ENCODE data around the gene NTM. TPM values are rescaled to one million over a fixed set of nuclear protein-coding genes. Genes with fewer than 3 reads are reported as not detected.
"Not testable (repeated sequence)": the region's sequence is repeated elsewhere in the genome, so short reads cannot be mapped to it uniquely, and the experiment has no call there.

NTM gene
- total RNA-seq = not detected

DNA sequence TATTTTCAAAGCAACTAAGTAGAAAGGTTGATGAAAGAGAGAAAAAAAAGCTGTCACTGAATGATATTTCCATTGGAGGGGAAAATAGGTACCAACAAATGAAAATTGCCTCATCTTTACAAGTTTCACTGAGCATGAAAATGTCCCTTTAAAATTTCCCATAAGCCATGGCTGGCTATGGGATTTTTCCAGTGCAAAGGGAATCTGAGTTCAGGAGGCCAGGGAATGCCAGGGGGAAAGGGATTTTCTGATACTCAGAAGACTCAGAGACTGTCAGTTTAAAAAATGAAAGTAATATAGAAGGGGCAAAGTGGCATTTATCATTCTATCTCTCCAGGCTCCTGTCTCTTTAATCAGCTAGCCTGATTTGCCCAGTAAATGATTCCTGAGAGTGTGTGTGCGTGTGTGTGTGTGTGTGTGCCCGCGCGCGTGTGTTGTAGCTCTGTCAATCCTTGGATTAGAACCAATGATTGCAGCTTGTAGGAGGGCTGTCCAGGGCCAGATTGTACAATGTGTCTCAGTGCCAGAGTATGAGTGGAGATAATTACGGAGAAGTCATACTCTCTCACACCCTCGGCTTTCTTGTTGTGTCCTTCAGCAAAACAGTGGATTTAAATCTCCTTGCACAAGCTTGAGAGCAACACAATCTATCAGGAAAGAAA, at the start of gene NTM:
Gene NTM, plus strand, starts transcription at position 526 of the 662 bp plus-strand sequence.
- ATAC-seq = no peak
- Mint-ChIP-seq H3K4me1 (ENCODE audit: low read depth) (no peaks in the 10 kb centered on the region), H3K27me3 (ENCODE audit: low read depth) (peaks cover 2% of the 10 kb centered on the region), H3K9me3 (peaks cover 3% of the 10 kb centered on the region), H3K4me3 (no peak within 1 kb of the TSS), H3K36me3 (ENCODE audit: insufficient read depth) (no peaks in the 10 kb centered on the region)
- DNase-seq = no peak

DNA sequence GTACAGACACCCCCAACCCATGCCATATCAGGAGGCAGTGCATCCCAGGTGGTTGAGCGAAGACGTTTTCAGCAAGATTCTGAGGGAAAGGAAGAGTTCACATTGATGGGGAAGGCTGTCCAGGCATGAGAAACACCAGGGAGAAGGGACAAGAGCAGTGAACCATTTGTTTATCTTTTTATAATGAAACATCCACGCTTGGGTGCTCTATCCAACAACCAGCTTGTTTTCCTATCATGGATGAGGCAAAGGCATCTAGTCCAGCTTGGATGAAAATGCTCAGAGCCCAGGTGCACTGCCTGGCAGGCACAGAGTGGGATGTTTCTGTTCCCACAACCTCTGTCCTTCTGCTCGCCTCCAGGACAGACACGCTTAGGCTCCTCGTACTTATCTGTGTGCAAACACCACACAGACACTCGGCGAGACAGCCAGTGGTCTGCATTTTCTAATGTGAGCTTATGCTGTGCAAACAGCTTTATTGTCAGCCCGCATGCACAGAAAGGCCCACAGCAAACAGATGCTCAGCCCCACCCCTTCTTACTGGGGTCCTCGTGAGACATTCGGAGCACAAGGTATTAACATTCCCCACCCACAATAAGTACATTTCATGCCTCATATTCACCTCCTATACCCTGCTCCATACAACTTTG, 45.4 kb upstream of the NTM start:
- Mint-ChIP-seq H3K4me3 (no peak overlapping the region), H3K36me3 (ENCODE audit: insufficient read depth) (no peaks in the 10 kb centered on the region), H3K27me3 (ENCODE audit: low read depth) (no peaks in the 10 kb centered on the region), H3K4me1 (ENCODE audit: low read depth) (no peaks in the 10 kb centered on the region), H3K9me3 (no peaks in the 10 kb centered on the region)
- no peak for ATAC-seq
- no peak for DNase-seq

DNA sequence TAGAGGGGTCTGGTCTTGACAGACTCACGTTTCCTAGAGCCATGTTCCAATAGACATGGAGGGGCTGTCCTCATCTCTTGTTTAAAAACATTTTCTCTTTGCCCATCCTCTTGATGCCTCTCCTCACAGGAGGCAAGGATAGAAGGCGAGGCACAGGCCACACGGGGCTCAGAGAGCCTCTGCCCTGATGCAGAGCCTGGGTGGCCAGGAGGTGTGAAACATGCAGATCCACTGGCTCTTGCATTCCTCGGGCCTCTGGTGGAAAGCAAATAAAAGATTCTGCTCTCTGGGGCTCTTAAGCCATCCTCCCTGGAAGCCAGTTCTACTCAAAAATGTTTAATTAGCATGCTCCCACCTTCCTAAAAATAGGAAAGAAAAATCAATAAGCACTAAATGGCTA, 43.6 kb upstream of the NTM start:
- H3K36me3 Mint-ChIP-seq (ENCODE audit: insufficient read depth) = no peaks in the 10 kb centered on the region
- no peaks in the 10 kb centered on the region for H3K9me3 Mint-ChIP-seq
- ATAC-seq (no peak), DNase-seq (no peak)
- H3K4me3 Mint-ChIP-seq = no peak overlapping the region
- no peaks in the 10 kb centered on the region for H3K27me3 Mint-ChIP-seq (ENCODE audit: low read depth)
- H3K4me1 Mint-ChIP-seq (ENCODE audit: low read depth) = no peaks in the 10 kb centered on the region

DNA sequence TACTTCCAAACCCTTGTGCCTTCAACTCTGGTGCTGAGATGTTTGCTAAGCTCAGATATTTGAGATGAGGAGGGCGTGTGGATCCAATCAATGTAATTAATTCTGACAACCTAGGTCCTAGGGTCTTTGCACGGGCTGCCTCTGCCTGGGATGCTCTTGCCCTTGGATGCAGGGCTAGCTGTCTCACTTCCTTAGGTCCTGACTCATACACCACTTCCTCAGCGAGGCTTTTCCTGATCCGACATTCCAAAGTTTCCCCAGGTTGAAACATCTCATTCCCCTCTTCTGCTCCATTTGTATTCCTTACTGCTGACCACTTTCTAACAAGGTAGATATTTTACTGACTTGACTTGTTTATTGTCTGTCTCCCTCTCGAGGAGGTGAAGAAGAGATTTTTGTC, 43.0 kb upstream of the NTM start:
- H3K4me3 Mint-ChIP-seq = no peak overlapping the region
- no peaks in the 10 kb centered on the region for H3K4me1 Mint-ChIP-seq (ENCODE audit: low read depth)

DNA sequence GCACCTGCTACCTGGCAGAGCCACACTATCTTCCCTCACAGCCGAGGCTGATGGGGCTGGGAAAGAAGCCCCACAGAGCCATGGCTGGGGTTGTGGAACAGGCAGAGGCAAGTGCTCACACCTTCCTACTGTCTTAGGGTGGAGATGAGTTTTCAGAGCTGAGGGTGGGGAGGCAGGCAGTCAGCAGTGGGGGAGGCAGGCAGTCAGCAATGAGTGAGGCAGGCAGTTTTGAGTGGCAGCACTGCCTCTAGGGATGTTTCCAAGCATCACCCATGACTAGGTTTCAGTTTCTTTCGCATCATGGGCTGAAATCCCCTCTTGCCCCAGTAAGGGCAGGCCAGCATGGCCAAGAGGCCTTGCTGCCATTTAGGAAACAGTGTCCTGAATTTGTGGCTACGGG, 41.6 kb upstream of the NTM start:
- ATAC-seq (no peak), DNase-seq (no peak)
- no peaks in the 10 kb centered on the region for H3K27me3 Mint-ChIP-seq (ENCODE audit: low read depth)
- H3K36me3 Mint-ChIP-seq (ENCODE audit: insufficient read depth) = no peaks in the 10 kb centered on the region
- H3K4me3 Mint-ChIP-seq = no peak overlapping the region
- H3K9me3 Mint-ChIP-seq = no peaks in the 10 kb centered on the region
- H3K4me1 Mint-ChIP-seq (ENCODE audit: low read depth) = no peaks in the 10 kb centered on the region

More for the DNA sequence above, 43.0 kb upstream of the NTM start:
- Mint-ChIP-seq H3K9me3 (no peaks in the 10 kb centered on the region), H3K36me3 (ENCODE audit: insufficient read depth) (no peaks in the 10 kb centered on the region), H3K27me3 (ENCODE audit: low read depth) (no peaks in the 10 kb centered on the region)
- DNase-seq = no peak
- ATAC-seq = no peak

DNA sequence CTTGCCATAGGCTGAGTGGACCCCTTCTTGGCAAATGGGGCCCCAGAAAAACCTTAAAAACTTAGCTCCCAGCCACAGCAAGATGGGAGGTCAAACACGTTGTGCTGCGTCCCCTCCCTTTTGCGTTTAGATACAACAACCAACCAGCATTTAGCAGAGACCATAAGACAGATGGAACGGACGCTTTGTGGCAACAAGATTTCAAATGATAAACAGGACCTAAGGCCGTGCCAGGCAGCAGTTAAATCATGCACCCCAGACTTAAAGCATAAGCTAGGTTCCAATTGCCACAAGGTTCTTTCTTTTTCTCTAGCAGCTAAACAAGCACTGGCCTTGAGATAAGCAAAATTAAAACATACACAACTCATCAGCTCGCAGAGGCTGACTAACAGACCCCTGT, 39.4 kb upstream of the NTM start:
- Mint-ChIP-seq H3K4me1 (ENCODE audit: low read depth) (no peaks in the 10 kb centered on the region), H3K4me3 (no peak overlapping the region), H3K27me3 (ENCODE audit: low read depth) (no peaks in the 10 kb centered on the region), H3K36me3 (ENCODE audit: insufficient read depth) (no peaks in the 10 kb centered on the region), H3K9me3 (no peaks in the 10 kb centered on the region)
- no peak for DNase-seq
- ATAC-seq = no peak

DNA sequence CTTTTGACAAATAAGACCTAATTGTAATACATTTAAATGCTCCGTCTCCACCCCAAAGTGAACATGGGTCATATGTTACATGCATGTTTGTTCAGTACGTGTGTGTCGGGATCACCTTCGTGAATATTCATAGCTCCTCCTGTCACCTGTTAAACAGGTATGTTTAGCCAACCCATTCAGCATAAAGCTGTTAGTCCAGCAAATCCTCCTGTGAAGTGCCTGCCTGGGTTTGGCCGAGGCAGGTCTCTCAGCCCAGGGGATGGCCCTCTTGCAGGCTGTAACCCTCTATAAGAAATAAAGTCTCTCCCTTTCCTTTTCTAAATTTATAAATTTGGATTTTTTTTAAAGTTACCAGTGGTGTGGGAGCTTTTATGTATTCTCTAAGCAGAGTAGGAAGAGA, 38.9 kb upstream of the NTM start:
- DNase-seq (no peak), ATAC-seq (no peak)
- Mint-ChIP-seq H3K9me3 (no peaks in the 10 kb centered on the region), H3K36me3 (ENCODE audit: insufficient read depth) (no peaks in the 10 kb centered on the region), H3K4me1 (ENCODE audit: low read depth) (no peaks in the 10 kb centered on the region), H3K27me3 (ENCODE audit: low read depth) (no peaks in the 10 kb centered on the region), H3K4me3 (no peak overlapping the region)

DNA sequence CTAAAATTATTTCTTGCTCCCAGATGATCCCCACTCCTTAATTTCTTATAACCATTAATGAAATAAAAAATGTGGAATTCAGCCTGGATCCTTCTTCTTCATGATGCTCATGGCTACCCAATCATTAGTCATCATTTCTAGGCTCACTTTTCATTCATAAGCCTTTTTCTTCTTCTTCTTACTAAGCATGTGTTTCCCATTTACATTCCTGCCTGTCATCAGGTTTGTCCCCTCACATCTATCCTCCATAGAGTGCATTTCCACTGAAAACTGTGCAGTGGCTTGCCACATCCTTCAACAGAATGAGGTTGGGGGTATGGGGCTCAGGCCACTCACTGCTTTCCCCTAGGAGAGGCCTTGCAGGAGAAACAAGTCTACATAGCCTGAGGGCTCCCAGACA, 35.8 kb upstream of the NTM start:
- ATAC-seq (no peak), DNase-seq (no peak)
- Mint-ChIP-seq H3K9me3 (no peaks in the 10 kb centered on the region), H3K4me1 (ENCODE audit: low read depth) (no peaks in the 10 kb centered on the region), H3K4me3 (no peak overlapping the region), H3K27me3 (ENCODE audit: low read depth) (no peaks in the 10 kb centered on the region), H3K36me3 (ENCODE audit: insufficient read depth) (no peaks in the 10 kb centered on the region)

DNA sequence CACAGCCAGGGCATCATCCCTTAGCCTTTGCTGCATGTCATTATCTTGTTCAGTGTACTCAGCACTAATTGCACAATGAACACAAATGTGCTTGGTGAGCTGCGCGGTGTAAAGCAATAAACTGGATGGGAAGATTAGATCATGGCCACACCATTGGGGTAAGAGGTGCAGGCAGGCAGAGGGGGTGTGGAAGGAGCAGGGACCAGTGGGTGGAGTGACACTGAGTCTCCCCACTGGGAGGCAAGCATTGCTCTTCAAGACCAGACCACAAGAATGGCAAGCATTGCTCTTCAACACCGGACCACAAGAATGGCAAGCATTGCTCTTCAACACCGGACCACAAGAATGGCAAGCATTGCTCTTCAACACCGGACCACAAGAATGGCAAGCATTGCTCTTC, 28.5 kb upstream of the NTM start:
- not testable (repeated sequence) for H3K4me1 Mint-ChIP-seq (ENCODE audit: low read depth); H3K4me3 Mint-ChIP-seq; H3K9me3 Mint-ChIP-seq; H3K27me3 Mint-ChIP-seq (ENCODE audit: low read depth); DNase-seq; H3K36me3 Mint-ChIP-seq (ENCODE audit: insufficient read depth); ATAC-seq

DNA sequence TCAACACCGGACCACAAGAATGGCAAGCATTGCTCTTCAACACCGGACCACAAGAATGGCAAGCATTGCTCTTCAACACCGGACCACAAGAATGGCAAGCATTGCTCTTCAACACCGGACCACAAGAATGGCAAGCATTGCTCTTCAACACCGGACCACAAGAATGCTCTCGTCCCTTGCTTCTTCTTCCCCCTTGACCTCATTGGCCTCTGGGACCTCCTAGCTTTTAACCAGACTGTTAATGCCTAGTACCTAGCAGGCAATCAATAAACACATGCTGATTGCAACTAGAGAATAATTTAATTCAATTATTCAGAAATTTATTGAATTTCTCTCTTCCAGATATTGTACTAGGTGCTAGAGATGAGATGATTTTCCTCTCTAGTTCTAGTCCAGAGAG, 28.0 kb upstream of the NTM start:
- not testable (repeated sequence) for H3K27me3 Mint-ChIP-seq (ENCODE audit: low read depth); H3K4me1 Mint-ChIP-seq (ENCODE audit: low read depth); H3K4me3 Mint-ChIP-seq; H3K9me3 Mint-ChIP-seq; ATAC-seq; H3K36me3 Mint-ChIP-seq (ENCODE audit: insufficient read depth); DNase-seq

DNA sequence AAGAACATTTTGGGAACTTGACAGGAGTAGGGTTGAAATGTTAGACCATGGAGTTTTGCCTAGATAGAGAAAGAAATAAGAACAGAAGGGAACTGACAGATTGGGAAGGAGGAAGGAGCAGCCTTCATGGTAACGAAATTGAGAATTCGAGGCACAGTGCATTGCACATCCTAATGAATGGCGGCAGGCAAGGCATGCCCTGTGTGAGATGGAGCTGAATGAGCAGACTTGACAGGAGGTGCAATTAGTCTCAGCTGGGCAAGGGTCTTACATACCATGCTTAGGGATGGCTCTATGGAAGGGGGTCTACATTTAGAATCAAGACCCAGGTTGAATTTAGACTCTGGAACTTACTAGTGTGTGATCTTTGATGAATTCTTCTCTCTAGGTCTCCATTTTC, 25.0 kb upstream of the NTM start:
- Mint-ChIP-seq H3K27me3 (ENCODE audit: low read depth) (no peaks in the 10 kb centered on the region), H3K9me3 (peaks cover 1% of the 10 kb centered on the region), H3K36me3 (ENCODE audit: insufficient read depth) (no peaks in the 10 kb centered on the region), H3K4me1 (ENCODE audit: low read depth) (no peaks in the 10 kb centered on the region), H3K4me3 (no peak overlapping the region)
- no peak for DNase-seq
- no peak for ATAC-seq

DNA sequence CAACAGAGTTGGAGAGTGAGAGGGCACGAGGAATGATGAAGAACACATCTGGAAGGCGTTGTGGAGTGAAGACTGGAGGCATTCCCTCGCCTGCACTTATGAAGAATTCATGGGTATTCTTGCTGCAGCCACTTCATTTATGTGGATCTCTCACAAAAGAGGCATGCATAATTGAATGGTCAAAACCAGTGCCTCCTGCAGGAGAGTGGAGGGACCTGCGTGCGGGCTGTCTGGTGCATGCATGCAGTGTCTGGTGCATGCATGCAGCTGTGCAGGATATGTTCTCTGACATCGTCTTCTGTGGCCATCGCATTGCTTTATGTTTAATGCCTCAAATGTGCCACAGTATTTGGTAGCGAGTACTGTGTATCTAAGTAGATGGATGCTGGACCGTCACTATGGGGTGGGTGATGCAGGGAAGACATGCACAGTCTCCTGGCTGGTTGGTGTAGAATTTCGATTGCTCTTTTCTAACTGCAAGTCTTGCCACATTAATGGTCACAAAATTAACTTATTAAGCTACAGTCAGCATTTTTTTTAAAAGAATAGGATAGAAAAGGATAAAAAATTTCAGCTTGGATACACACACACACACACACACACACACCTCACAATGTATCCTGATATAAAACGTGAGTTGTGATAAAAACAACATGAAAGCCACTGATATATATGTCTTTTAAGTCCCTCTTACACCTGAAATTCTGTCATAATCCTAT, 20.9 kb upstream of the NTM start:
- Mint-ChIP-seq H3K4me1 (ENCODE audit: low read depth) (no peaks in the 10 kb centered on the region), H3K27me3 (ENCODE audit: low read depth) (no peaks in the 10 kb centered on the region), H3K4me3 (no peak overlapping the region), H3K36me3 (ENCODE audit: insufficient read depth) (no peaks in the 10 kb centered on the region), H3K9me3 (peaks cover 4% of the 10 kb centered on the region)
- DNase-seq = no peak
- no peak for ATAC-seq

DNA sequence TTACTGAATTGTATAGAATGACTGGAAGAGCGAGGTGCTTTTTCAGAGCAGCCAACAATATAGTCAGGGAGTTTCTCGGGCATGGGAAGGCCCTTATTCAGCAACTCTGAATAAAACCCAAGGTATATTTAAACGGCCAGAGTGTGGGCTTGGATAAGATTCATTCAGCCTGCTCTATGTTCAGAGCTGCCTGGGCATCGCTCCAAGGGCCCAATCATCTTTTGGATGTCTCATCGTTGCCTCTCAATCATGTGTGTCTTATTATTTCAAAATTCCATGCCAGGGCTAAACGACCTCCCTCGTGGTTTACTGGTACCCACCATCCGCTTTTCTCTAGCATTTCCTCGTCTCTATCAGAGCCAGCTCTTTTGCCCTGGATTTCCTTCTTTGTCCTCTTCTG, 19.5 kb upstream of the NTM start:
- Mint-ChIP-seq H3K36me3 (ENCODE audit: insufficient read depth) (no peaks in the 10 kb centered on the region), H3K4me1 (ENCODE audit: low read depth) (no peaks in the 10 kb centered on the region), H3K9me3 (peaks cover 7% of the 10 kb centered on the region), H3K4me3 (no peak overlapping the region), H3K27me3 (ENCODE audit: low read depth) (no peaks in the 10 kb centered on the region)
- ATAC-seq (no peak), DNase-seq (no peak)

DNA sequence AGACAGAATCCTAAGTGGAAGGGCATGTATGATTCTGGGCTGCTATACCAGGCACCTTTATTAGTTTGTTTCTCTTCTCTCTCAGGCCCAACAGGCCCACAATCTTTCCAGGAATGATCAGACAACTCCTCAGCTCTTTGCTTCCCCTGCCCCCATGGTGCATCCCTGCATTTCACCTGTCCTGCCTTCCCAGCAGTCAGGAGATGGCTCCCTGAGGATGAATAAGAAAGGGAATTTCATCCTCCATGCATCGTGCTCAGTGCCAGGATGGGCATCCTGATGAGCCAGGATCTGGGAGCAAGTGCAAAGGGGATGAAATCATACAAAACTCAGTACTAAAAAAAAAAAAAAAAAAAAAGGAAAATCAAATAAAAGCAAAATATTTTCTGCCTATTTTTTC, 18.6 kb upstream of the NTM start:
- DNase-seq = no peak

DNA sequence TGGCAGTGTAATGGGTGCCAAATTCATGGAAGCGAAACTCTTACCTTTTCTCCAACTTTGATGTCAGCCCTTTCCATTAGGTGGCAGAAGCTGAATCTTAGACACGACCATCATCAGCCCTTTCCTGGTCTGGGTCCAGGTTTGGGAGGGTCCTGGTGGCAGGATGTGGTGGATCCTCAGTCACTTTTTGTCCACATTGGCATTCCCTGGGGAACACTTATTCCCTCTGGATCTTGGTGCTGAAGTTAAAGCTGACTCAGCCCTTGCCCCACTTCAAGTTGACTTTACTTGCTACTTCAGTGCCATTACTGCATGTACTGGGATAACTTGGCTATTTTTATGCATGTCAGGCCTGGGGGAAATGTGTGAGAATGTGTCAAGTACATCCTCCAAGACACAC, 16.6 kb upstream of the NTM start:
- Mint-ChIP-seq H3K4me1 (ENCODE audit: low read depth) (no peaks in the 10 kb centered on the region), H3K27me3 (ENCODE audit: low read depth) (peaks cover 2% of the 10 kb centered on the region), H3K4me3 (no peak overlapping the region), H3K36me3 (ENCODE audit: insufficient read depth) (no peaks in the 10 kb centered on the region), H3K9me3 (peaks cover 7% of the 10 kb centered on the region)
- ATAC-seq = no peak
- DNase-seq = no peak

More for the DNA sequence above, 18.6 kb upstream of the NTM start:
- H3K9me3 Mint-ChIP-seq = peaks cover 7% of the 10 kb centered on the region
- H3K36me3 Mint-ChIP-seq (ENCODE audit: insufficient read depth) = no peaks in the 10 kb centered on the region
- H3K4me1 Mint-ChIP-seq (ENCODE audit: low read depth) = no peaks in the 10 kb centered on the region
- no peak overlapping the region for H3K4me3 Mint-ChIP-seq
- ATAC-seq = no peak
- no peaks in the 10 kb centered on the region for H3K27me3 Mint-ChIP-seq (ENCODE audit: low read depth)

Data from activated T-cell treated with anti-CD3 and anti-CD28 coated beads, Interleukin-2, amount 50 U/mL, for 4 hours (primary cell).